HCEC 1CT (cell line): ENCODE measurements around the gene IDH3B.
"Not testable (repeated sequence)": the region's sequence is repeated elsewhere in the genome, so short reads cannot be mapped to it uniquely, and the experiment has no call there.

ENCODE experiments used
- DNase-seq: peaks from one replicate; pipeline ENCODE4 v3.0.0-alpha.2; 2017

Gene IDH3B

GRCh38 chr20:2663887-2664719 is at the start of gene IDH3B:
Gene IDH3B (minus strand): TSS chr20:2664216. CDS start chr20:2664188, 28 bp downstream.
- DNase-seq = peak; percentile 91

GRCh38 chr20:2713285-2713684 is 49.3 kb upstream of the IDH3B start:
- DNase-seq = peak; percentile 5

- DNase-seq = no peak
Observed at GRCh38 chr20:2709205-2709981, 45.4 kb upstream of the IDH3B start.

GRCh38 chr20:2708665-2709064 is 44.6 kb upstream of the IDH3B start:
- no peak for DNase-seq

- no peak for DNase-seq
Observed at GRCh38 chr20:2708073-2708415, 44.0 kb upstream of the IDH3B start.

- DNase-seq = no peak
Observed at GRCh38 chr20:2707353-2708072, 43.5 kb upstream of the IDH3B start.

GRCh38 chr20:2706688-2707352 is 42.8 kb upstream of the IDH3B start:
- DNase-seq = no peak

- DNase-seq = no peak
Observed at GRCh38 chr20:2705931-2706645, 42.1 kb upstream of the IDH3B start.

GRCh38 chr20:2703716-2704475 is 39.9 kb upstream of the IDH3B start:
- no peak for DNase-seq

GRCh38 chr20:2701671-2702081 is 37.7 kb upstream of the IDH3B start:
- no peak for DNase-seq

GRCh38 chr20:2700913-2701620 is 37.1 kb upstream of the IDH3B start:
- no peak for DNase-seq

- DNase-seq = no peak
Observed at GRCh38 chr20:2699775-2700413, 35.9 kb upstream of the IDH3B start.

GRCh38 chr20:2698912-2699311 is 34.9 kb upstream of the IDH3B start:
- no peak for DNase-seq

GRCh38 chr20:2698186-2698817 is 34.3 kb upstream of the IDH3B start:
- DNase-seq = no peak

- no peak for DNase-seq
Observed at GRCh38 chr20:2697768-2698167, 33.8 kb upstream of the IDH3B start.

- DNase-seq = no peak
Observed at GRCh38 chr20:2696646-2697045, 32.6 kb upstream of the IDH3B start.

- DNase-seq = not testable (repeated sequence)
Observed at GRCh38 chr20:2695984-2696525, 32.0 kb upstream of the IDH3B start.

GRCh38 chr20:2695206-2695983 is 31.4 kb upstream of the IDH3B start:
- DNase-seq = no peak

GRCh38 chr20:2694519-2694918 is 30.5 kb upstream of the IDH3B start:
- DNase-seq = no peak
